Adrenal gland (tissue), 12 donors: ENCODE data around the gene TTC9B. TPM values are rescaled to one million over a fixed set of nuclear protein-coding genes. Genes with fewer than 3 reads are reported as not detected.

Experiments used
- DNase-seq, 7 donors: peaks; one replicate each; pipeline ENCODE4 v3.0.0-alpha.2; 2019 to 2020
- H3K27ac ChIP-seq, 5 donors: fragments of 200-600 bp; sonication (generic) in 4 of 5; 1 replicate in 3 of 5; 2 replicates in 2 of 5; pipeline versions ENCODE4 v1.5.1 to v1.8.0; 2016 to 2020; ENCODE audit warnings: mild to moderate bottlenecking in 1 of 5
- H3K27me3 ChIP-seq: fragments of 200-600 bp; 2 replicates; pipeline ENCODE4 v1.8.0; 2021
- H3K36me3 ChIP-seq, 2 donors: fragments of 200-600 bp; replicated peaks in 1 of 2; 1 replicate in 1 of 2; 2 replicates in 1 of 2; pipeline versions ENCODE4 v1.5.1 to v1.8.0; 2018 to 2022
- H3K4me1 ChIP-seq, 2 donors: fragments of 200-600 bp; replicated peaks in 1 of 2; 1 replicate in 1 of 2; 2 replicates in 1 of 2; pipeline versions ENCODE4 v1.5.1 to v1.8.0; 2018 to 2021
- H3K4me3 ChIP-seq, 4 donors: fragments of 200-600 bp; sonication (generic) in 3 of 4; one replicate each; pipeline ENCODE4 v1.5.1; 2016 to 2018
- H3K9me3 ChIP-seq, 3 donors: fragments of 200-600 bp; sonication (generic) in 1 of 3; replicated peaks in 1 of 3; 1 replicate in 2 of 3; 2 replicates in 1 of 3; pipeline versions ENCODE4 v1.5.1 to v1.8.0; 2016 to 2021
- CTCF ChIP-seq, 6 experiments: fragments of 450-650 bp in 4 of 6; fragments of 200-600 bp in 2 of 6; sonication (generic) in 1 of 6; IDR thresholded peaks; 1 replicate in 5 of 6; 2 replicates in 1 of 6; pipeline versions ENCODE4 v1.5.1 to v1.8.0; 2016 to 2021; ENCODE audit warnings: antibody characterized with exemption in 6 of 6, mild to moderate bottlenecking in 2 of 6, moderate library complexity in 1 of 6
- POLR2A ChIP-seq, 2 donors: fragments of 450-650 bp; IDR thresholded peaks; one replicate each; pipeline ENCODE4 v1.6.1; 2017; ENCODE audit warnings: antibody characterized with exemption in 2 of 2, mild to moderate bottlenecking in 2 of 2, moderate library complexity in 1 of 2
- WGBS, 4 donors: extraction: QIAGEN DNeasy Blood & Tissue Kit in 2 of 4; methylation state at CpG; one replicate each; pipeline versions ENCODE4 v1.1.5 to v1.1.7; 2013 to 2017; 5-methylcytosine and 5-hydroxymethylcytosine counted together
- intact Hi-C, 2 donors: fragments of 100-400 bp; cut with DNase I; formaldehyde crosslinking; loops; one replicate each; pipeline versions ENCODE4 v1.14.1 to v1.15.0; 2022 to 2023
- polyA plus RNA-seq, 3 donors: library from polyadenylated mRNA; stranded (reverse); fragments of 200-250 nt in 2 of 3; fragments of 350-450 nt in 1 of 3; fragmentation: Illumina TruSeq in 1 of 3; extraction: RNeasy Lipid Tissue Mini Kit (QIAGEN cat#74804) in 1 of 3; gene quantifications; one replicate each; pipeline ENCODE4 v1.2.3, GENCODE V29; 2013 to 2014
- total RNA-seq, 9 donors: library from RNA; depleted of rRNA in 4 of 9; stranded (reverse); fragments of >200 nt in 4 of 9; fragments of 120-200 nt in 1 of 9; fragmentation: NEBNext Ultra II Directional in 1 of 9; extraction: Animal tissue kit (Norgen Biotek cat#: 25700) in 1 of 9; gene quantifications; one replicate each; pipeline versions ENCODE4 v1.1.0 to v1.2.4, GENCODE V29; 2013 to 2023
- donor health status: healthy with polysubstance abuse.
- donor health status: Bipolar disorder and iron deficiency.
- donor health status: DM: yes; HTN: yes; CAD: no.
- donor health status: DM: no; HTN: no; CAD: no.
- donor health status: DM: no; HTN: no; CAD: no.
- donor health status: DM: yes; HTN: yes; CAD: no.

TTC9B gene
- total and polyA plus RNA-seq, 12 donors: 0.32 to 2.6 (median 0.53) TPM; not detected in 8

- H3K4me3 ChIP-seq: no peak overlapping the region
- intact Hi-C loops: no loop called here
- H3K27ac ChIP-seq: peak overlapping the region in 1 of 5 donors; percentile 10
- DNase-seq: no peak
- WGBS, 4 donors: 77 to 92% (median 88%) methylated on average over 9 of the region's 9 CpGs
- TF ChIP-seq POLR2A (IDR thresholded peaks at IDR 0.05): no peak
- no peak for TF ChIP-seq CTCF (IDR thresholded peaks at IDR 0.05)
- no peaks in the 10 kb centered on the region for H3K9me3 ChIP-seq
- H3K4me1 ChIP-seq: peaks cover 16 to 24% of the 10 kb centered on the region in 2 donors
- H3K36me3 ChIP-seq: peaks cover 0 to 12% of the 10 kb centered on the region in 2 donors
- no peaks in the 10 kb centered on the region for H3K27me3 ChIP-seq
Observed at GRCh38 chr19:40245506-40246128, 27.4 kb upstream of the TTC9B start.

GRCh38 chr19:40244579-40245317 is 26.6 kb upstream of the TTC9B start:
- Histone ChIP-seq H3K27ac (no peak overlapping the region), H3K9me3 (no peaks in the 10 kb centered on the region), H3K4me3 (no peak overlapping the region), H3K36me3 (peaks cover 0 to 19% of the 10 kb centered on the region in 2 donors), H3K4me1 (peaks cover 16 to 24% of the 10 kb centered on the region in 2 donors), H3K27me3 (no peaks in the 10 kb centered on the region)
- intact Hi-C loops: no loop called here
- 74 to 80% (median 75%) methylated on average over 12 of the region's 12 CpGs for WGBS, 4 donors
- DNase-seq: no peak
- TF ChIP-seq CTCF (IDR thresholded peaks at IDR 0.05) (no peak), POLR2A (IDR thresholded peaks at IDR 0.05) (no peak)

GRCh38 chr19:40243181-40243580 is 25.0 kb upstream of the TTC9B start:
- peak overlapping the region in 3 of 5 donors; percentile 75 to 98 (median 85) for H3K27ac ChIP-seq
- TF ChIP-seq CTCF (IDR thresholded peaks at IDR 0.05) (no peak), POLR2A (IDR thresholded peaks at IDR 0.05) (no peak)
- intact Hi-C loops: no loop called here

GRCh38 chr19:40242480-40242879 is 24.3 kb upstream of the TTC9B start:
- no peak overlapping the region for H3K4me3 ChIP-seq
- H3K27ac ChIP-seq: peak overlapping the region; percentile 49 to 98 (median 75)
- peak in 2 of 7 donors; percentile 43 to 56 for DNase-seq
- intact Hi-C loops: no loop called here
- TF ChIP-seq CTCF (IDR thresholded peaks at IDR 0.05) (no peak), POLR2A (IDR thresholded peaks at IDR 0.05) (no peak)
- H3K27me3 ChIP-seq: no peaks in the 10 kb centered on the region
- peaks cover 0 to 42% of the 10 kb centered on the region in 2 donors for H3K36me3 ChIP-seq
- no peaks in the 10 kb centered on the region for H3K9me3 ChIP-seq
- H3K4me1 ChIP-seq: peaks cover 16 to 24% of the 10 kb centered on the region in 2 donors
- 52 to 71% (median 59%) methylated on average over 8 to 12 of the region's 12 CpGs for WGBS, 4 donors

More at GRCh38 chr19:40243181-40243580, 25.0 kb upstream of the TTC9B start:
- Histone ChIP-seq H3K9me3 (no peaks in the 10 kb centered on the region), H3K27me3 (no peaks in the 10 kb centered on the region), H3K4me3 (no peak overlapping the region), H3K36me3 (peaks cover 0 to 35% of the 10 kb centered on the region in 2 donors), H3K4me1 (peaks cover 16 to 24% of the 10 kb centered on the region in 2 donors)
- 85 to 93% (median 89%) methylated on average over 2 of the region's 2 CpGs for WGBS, 4 donors
- no peak for DNase-seq
